K562 (cell line): Measurements from ENCODE around the gene TLR8. TPM values are rescaled to one million over a fixed set of nuclear protein-coding genes. Genes with fewer than 3 reads are reported as not detected.

Experiments used
- ATAC-seq: fragments of 200-7000 bp; cut with Tn5 transposase; 3 replicates; pipeline ENCODE4 v1.9.1; 2020; ENCODE audit warnings: moderate library complexity
- BruUV-seq: library from RNA; stranded (reverse); fragments of 400-500 nt; replicated peaks from 2 replicates; lab custom pipeline; 2021; lab: Mats Ljungman, UMichigan
- CTCF ChIA-PET: fragments of 300-600 bp; formaldehyde crosslinking; extraction: SDS; loops from one replicate; lab custom pipeline; 2021; ENCODE audit warnings: low intra/inter-chr PET ratio; lab: Yijun Ruan, JAX
- POLR2A ChIA-PET: fragments of 300-600, 350-650 bp; sonication (Branson Sonifier 250); formaldehyde crosslinking; extraction: SDS; loops from one replicate; lab custom pipeline; 2021; ENCODE audit warnings: antibody characterized with exemption, inconsistent platforms; lab: Yijun Ruan, JAX
- DNase-seq, 4 experiments: peaks; one replicate each; pipeline versions ENCODE4 v3.0.0 to v3.0.0-alpha.2; 2011 to 2018; ENCODE audit warnings: low spot score in 3 of 4, mixed read lengths in 3 of 4; ENCODE audit errors: extremely low read depth in 1 of 4
- FAIRE-seq: peaks from 2 replicates; lab custom pipeline; 2011; peaks lifted over from hg19 to GRCh38; lab: Jason Lieb, UNC
- H2AFZ ChIP-seq: 2 replicates; pipeline ENCODE4 v1.6.0; 2011; ENCODE audit warnings: low read depth, low read length, control low read depth, inconsistent platforms
- H3K27ac ChIP-seq: fragments of 200-600 bp; 3 replicates; pipeline ENCODE4 v1.8.0; 2011; ENCODE audit warnings: low read depth, mild to moderate bottlenecking, control low read depth, inconsistent platforms, low read length, moderate library complexity, mixed read lengths; ENCODE audit errors: extremely low read depth
- H3K27me3 ChIP-seq, 2 experiments: fragments of 300-600 bp in 1 of 2; 2 replicates in 1 of 2; 3 replicates in 1 of 2; pipeline versions ENCODE4 v1.6.0 to v1.8.0; 2011; ENCODE audit warnings: inconsistent platforms in 2 of 2, low read length in 2 of 2, mild to moderate bottlenecking in 1 of 2, mixed read lengths in 1 of 2, moderate library complexity in 1 of 2; ENCODE audit not compliant: control insufficient read depth in 2 of 2, insufficient read depth in 2 of 2
- H3K36me3 ChIP-seq: fragments of 300-600 bp; 3 replicates; pipeline ENCODE4 v1.8.0; 2011; ENCODE audit warnings: mild to moderate bottlenecking, low read length, inconsistent platforms; ENCODE audit not compliant: control insufficient read depth, insufficient read depth
- H3K4me1 ChIP-seq, 2 experiments: fragments of 200-600 bp in 1 of 2; replicated peaks in 1 of 2; 2 replicates in 1 of 2; 3 replicates in 1 of 2; pipeline versions ENCODE4 v1.5.1 to v1.8.0; 2011; ENCODE audit warnings: inconsistent platforms in 2 of 2, low read length in 2 of 2, mild to moderate bottlenecking in 1 of 2, mixed read lengths in 1 of 2, moderate library complexity in 1 of 2; ENCODE audit not compliant: control insufficient read depth in 2 of 2, insufficient read depth in 2 of 2
- H3K4me2 ChIP-seq: 2 replicates; pipeline ENCODE4 v1.6.1; 2011; ENCODE audit warnings: low read length, control low read depth, inconsistent platforms, mixed read lengths; ENCODE audit not compliant: insufficient read depth
- H3K4me3 ChIP-seq: fragments of 200-600 bp; sonication (generic), shearing (Covaris generic); 2 replicates; pipeline ENCODE4 v1.5.1; 2016; ENCODE audit warnings: control low read depth, inconsistent platforms
- H3K79me2 ChIP-seq: fragments of 200-600 bp; 3 replicates; pipeline ENCODE4 v1.8.0; 2011; ENCODE audit warnings: low read length, inconsistent platforms; ENCODE audit not compliant: control insufficient read depth, insufficient read depth
- H3K9ac ChIP-seq, 2 experiments: 2 replicates each; pipeline versions ENCODE4 v1.6.0 to v1.6.1; 2011; ENCODE audit warnings: low read depth in 2 of 2, low read length in 2 of 2, control low read depth in 1 of 2, inconsistent platforms in 1 of 2, mild to moderate bottlenecking in 1 of 2, mixed read lengths in 1 of 2; ENCODE audit not compliant: insufficient read depth in 1 of 2
- H3K9me1 ChIP-seq: one replicate; pipeline ENCODE4 v1.6.0; 2011; ENCODE audit warnings: inconsistent platforms, mild to moderate bottlenecking, low read length, moderate library complexity; ENCODE audit not compliant: control insufficient read depth, insufficient read depth
- H3K9me3 ChIP-seq: replicated peaks from 2 replicates; pipeline ENCODE4 v1.5.1; 2011; ENCODE audit warnings: low read depth, low read length, inconsistent platforms; ENCODE audit not compliant: control insufficient read depth, insufficient read depth
- H4K20me1 ChIP-seq: replicated peaks from 2 replicates; pipeline ENCODE4 v1.6.1; 2011; ENCODE audit warnings: low read length, inconsistent platforms, mixed read lengths; ENCODE audit not compliant: control insufficient read depth, insufficient read depth
- CAMTA2 ChIP-seq: fragments of 250-450 bp; sonication (Bioruptor Pico); conservative IDR thresholded peaks from 2 replicates; pipeline ENCODE4 v1.5.1; 2022
- DLX4 ChIP-seq: fragments of 250-450 bp; sonication (Bioruptor Pico); IDR thresholded peaks from 2 replicates; pipeline ENCODE4 v1.6.1; 2021; ENCODE audit warnings: mild to moderate bottlenecking
- L3MBTL2 ChIP-seq: fragments of 450-650 bp; IDR thresholded peaks from 2 replicates; pipeline ENCODE4 v1.6.1; 2016; ENCODE audit warnings: mild to moderate bottlenecking, moderate library complexity
- POLR2G ChIP-seq: fragments of 200-400 bp; formaldehyde crosslinking; IDR thresholded peaks from 2 replicates; pipeline ENCODE4 v1.6.1; 2017; ENCODE audit warnings: low read depth, mild to moderate bottlenecking, antibody characterized with exemption, low read length, moderate library complexity
- REST ChIP-seq, 2 experiments: fragments of 450-650 bp; formaldehyde crosslinking in 1 of 2; IDR thresholded peaks; 2 replicates each; pipeline versions ENCODE4 v1.4.0 to v1.6.1; 2014 to 2020; ENCODE audit warnings: mild to moderate bottlenecking in 2 of 2, borderline replicate concordance in 1 of 2, low read depth in 1 of 2
- SNAPC5 ChIP-seq: fragments of 250-450 bp; sonication (Bioruptor Pico); IDR thresholded peaks from 2 replicates; pipeline ENCODE4 v1.8.0; 2021; ENCODE audit warnings: moderate library complexity, mild to moderate bottlenecking, inconsistent platforms
- STAG1 ChIP-seq: sonication (generic); formaldehyde crosslinking; IDR thresholded peaks from 2 replicates; pipeline ENCODE4 v1.5.0; 2020; ENCODE audit warnings: missing genetic modification reagents, borderline replicate concordance
- WGBS: fragments of 100-300 bp; shearing (Covaris generic); methylation state at CpG from one replicate; pipeline ENCODE4 v1.1.6; 2016; ENCODE audit warnings: low coverage, mixed read lengths; ENCODE audit not compliant: insufficient coverage; ENCODE audit errors: missing lambda C conversion rate; 5-methylcytosine and 5-hydroxymethylcytosine counted together
- in situ Hi-C: fragments of 300-500 bp; cut with MboI; formaldehyde crosslinking; loops from 4 replicates; pipeline ENCODE4 v1.15.0; 2018; ENCODE audit warnings: inconsistent platforms, mixed read lengths
- intact Hi-C: fragments of 100-400 bp; cut with micrococcal nuclease; formaldehyde crosslinking; loops from 2 replicates; pipeline ENCODE4 v1.14.2; 2022
- polyA plus RNA-seq, 8 experiments: library from polyadenylated mRNA; depleted of rRNA in 4 of 8; stranded (reverse) in 5 of 8; unstranded in 3 of 8; fragments of >200 nt; fragmentation: Nextera tagmentation in 2 of 8; fragmentation: Illumina TruSeq in 1 of 8; extraction: Ambion mirVana in 2 of 8; extraction: Trizol in 1 of 8; gene quantifications; 2 replicates each; pipeline versions ENCODE4 v1.2.1 to v1.2.3, GENCODE V29; 2011 to 2014; ENCODE audit warnings: inconsistent platforms in 1 of 8, missing spikeins in 1 of 8
- total RNA-seq, 7 experiments: library from RNA; depleted of rRNA in 6 of 7; stranded (reverse); fragments of >200 nt in 6 of 7; fragmentation: Illumina TruSeq in 2 of 7; extraction: Trizol in 2 of 7; gene quantifications; 2 replicates each; pipeline versions ENCODE4 v1.2.1 to v1.2.3, GENCODE V29; 2011 to 2021; ENCODE audit warnings: low replicate concordance in 1 of 7

Gene TLR8
- total and polyA plus RNA-seq, 9 of the 15 experiments (the other 6 are each of a cell fraction or from before 2014, with no cell fraction given): not detected

GRCh38 chrX:12919051-12919450 lies 12.6 kb downstream of the TLR8 start:
- no peak for TF ChIP-seq DLX4 (CRISPR knock-in tag)
- TF ChIP-seq L3MBTL2: no peak
- no peak for DNase-seq
- no peak overlapping the region for H3K9ac ChIP-seq
- H3K4me3 ChIP-seq: no peak overlapping the region
- H3K79me2 ChIP-seq: no peaks in the 10 kb centered on the region
- intact Hi-C loops (no loop called here), in situ Hi-C loops (no loop called here)
- no peaks in the 10 kb centered on the region for H3K9me3 ChIP-seq
- WGBS: 58% methylated on average over 10 of the region's 10 CpGs
- H3K27ac ChIP-seq: no peak overlapping the region
- no peaks in the 10 kb centered on the region for H3K36me3 ChIP-seq
- H4K20me1 ChIP-seq: no peaks in the 10 kb centered on the region
- no peak for ATAC-seq
- peaks cover 0 to 5% of the 10 kb centered on the region in 2 experiments; a peak in 1 of 5 replicates for H3K4me1 ChIP-seq
- no peak overlapping the region for H2AFZ ChIP-seq
- FAIRE-seq: no peak
- ChIA-PET POLR2A (no interaction called here), CTCF (no interaction called here)
- no peaks in the 10 kb centered on the region for H3K27me3 ChIP-seq
- BruUV-seq: no TSS peak
- no peaks in the 10 kb centered on the region for H3K9me1 ChIP-seq
- H3K4me2 ChIP-seq: no peak overlapping the region

- H3K9me1 ChIP-seq: no peaks in the 10 kb centered on the region
- H3K27me3 ChIP-seq: no peaks in the 10 kb centered on the region
- no peak overlapping the region for H3K9ac ChIP-seq
- no peak overlapping the region for H3K27ac ChIP-seq
- POLR2A ChIA-PET: no interaction called here
- peaks cover 0 to 5% of the 10 kb centered on the region in 2 experiments; a peak in 1 of 5 replicates for H3K4me1 ChIP-seq
- H3K4me2 ChIP-seq: no peak overlapping the region
- H3K79me2 ChIP-seq: no peaks in the 10 kb centered on the region
- CTCF ChIA-PET: no interaction called here
- no peak overlapping the region for H2AFZ ChIP-seq
- no peaks in the 10 kb centered on the region for H3K36me3 ChIP-seq
- H3K9me3 ChIP-seq: no peaks in the 10 kb centered on the region
- WGBS: 65% methylated on average over 8 of the region's 8 CpGs
- no peak for FAIRE-seq
- ATAC-seq: no peak
- in situ Hi-C loops: no loop called here
- H3K4me3 ChIP-seq: no peak overlapping the region
- DNase-seq: no peak
- no peaks in the 10 kb centered on the region for H4K20me1 ChIP-seq
- no TSS peak for BruUV-seq
- intact Hi-C loops: no loop called here
- no peak for TF ChIP-seq SNAPC5
- no peak for TF ChIP-seq STAG1
- TF ChIP-seq CAMTA2 (CRISPR knock-in tag): no peak
- no peak for TF ChIP-seq POLR2G
- TF ChIP-seq REST (IDR thresholded peaks at IDR 0.05; ENCODE audit: borderline replicate concordance): peak; percentile 23; the same call in 1 of the 2 replicates
- no peak for TF ChIP-seq REST (CRISPR knock-in tag; IDR thresholded peaks at IDR 0.05; ENCODE audit: low read depth)
These were observed 13.2 kb downstream of the TLR8 start for GRCh38 chrX:12919620-12920019.
